K562 (cell line): Measurements from ENCODE around the gene PFDN4. TPM values are rescaled to one million over a fixed set of nuclear protein-coding genes. Genes with fewer than 3 reads are reported as not detected.

Source experiments
- ATAC-seq: fragments of 200-7000 bp; cut with Tn5 transposase; 3 replicates; pipeline ENCODE4 v1.9.1; 2020; ENCODE audit warnings: moderate library complexity
- BruUV-seq: library from RNA; stranded (reverse); fragments of 400-500 nt; replicated peaks from 2 replicates; lab custom pipeline; 2021; lab: Mats Ljungman, UMichigan
- CTCF ChIA-PET: fragments of 300-600 bp; formaldehyde crosslinking; extraction: SDS; loops from one replicate; lab custom pipeline; 2021; ENCODE audit warnings: low intra/inter-chr PET ratio; lab: Yijun Ruan, JAX
- POLR2A ChIA-PET: fragments of 300-600, 350-650 bp; sonication (Branson Sonifier 250); formaldehyde crosslinking; extraction: SDS; loops from one replicate; lab custom pipeline; 2021; ENCODE audit warnings: antibody characterized with exemption, inconsistent platforms; lab: Yijun Ruan, JAX
- DNase-seq, 4 experiments: peaks; one replicate each; pipeline versions ENCODE4 v3.0.0 to v3.0.0-alpha.2; 2011 to 2018; ENCODE audit warnings: low spot score in 3 of 4, mixed read lengths in 3 of 4; ENCODE audit errors: extremely low read depth in 1 of 4
- FAIRE-seq: peaks from 2 replicates; lab custom pipeline; 2011; peaks lifted over from hg19 to GRCh38; lab: Jason Lieb, UNC
- H2AFZ ChIP-seq: 2 replicates; pipeline ENCODE4 v1.6.0; 2011; ENCODE audit warnings: low read depth, low read length, control low read depth, inconsistent platforms
- H3K27ac ChIP-seq: fragments of 200-600 bp; 3 replicates; pipeline ENCODE4 v1.8.0; 2011; ENCODE audit warnings: low read depth, mild to moderate bottlenecking, control low read depth, inconsistent platforms, low read length, moderate library complexity, mixed read lengths; ENCODE audit errors: extremely low read depth
- H3K27me3 ChIP-seq, 2 experiments: fragments of 300-600 bp in 1 of 2; 2 replicates in 1 of 2; 3 replicates in 1 of 2; pipeline versions ENCODE4 v1.6.0 to v1.8.0; 2011; ENCODE audit warnings: inconsistent platforms in 2 of 2, low read length in 2 of 2, mild to moderate bottlenecking in 1 of 2, mixed read lengths in 1 of 2, moderate library complexity in 1 of 2; ENCODE audit not compliant: control insufficient read depth in 2 of 2, insufficient read depth in 2 of 2
- H3K36me3 ChIP-seq: fragments of 300-600 bp; 3 replicates; pipeline ENCODE4 v1.8.0; 2011; ENCODE audit warnings: mild to moderate bottlenecking, low read length, inconsistent platforms; ENCODE audit not compliant: control insufficient read depth, insufficient read depth
- H3K4me1 ChIP-seq, 2 experiments: fragments of 200-600 bp in 1 of 2; replicated peaks in 1 of 2; 2 replicates in 1 of 2; 3 replicates in 1 of 2; pipeline versions ENCODE4 v1.5.1 to v1.8.0; 2011; ENCODE audit warnings: inconsistent platforms in 2 of 2, low read length in 2 of 2, mild to moderate bottlenecking in 1 of 2, mixed read lengths in 1 of 2, moderate library complexity in 1 of 2; ENCODE audit not compliant: control insufficient read depth in 2 of 2, insufficient read depth in 2 of 2
- H3K4me2 ChIP-seq: 2 replicates; pipeline ENCODE4 v1.6.1; 2011; ENCODE audit warnings: low read length, control low read depth, inconsistent platforms, mixed read lengths; ENCODE audit not compliant: insufficient read depth
- H3K4me3 ChIP-seq: fragments of 200-600 bp; sonication (generic), shearing (Covaris generic); 2 replicates; pipeline ENCODE4 v1.5.1; 2016; ENCODE audit warnings: control low read depth, inconsistent platforms
- H3K79me2 ChIP-seq: fragments of 200-600 bp; 3 replicates; pipeline ENCODE4 v1.8.0; 2011; ENCODE audit warnings: low read length, inconsistent platforms; ENCODE audit not compliant: control insufficient read depth, insufficient read depth
- H3K9ac ChIP-seq, 2 experiments: 2 replicates each; pipeline versions ENCODE4 v1.6.0 to v1.6.1; 2011; ENCODE audit warnings: low read depth in 2 of 2, low read length in 2 of 2, control low read depth in 1 of 2, inconsistent platforms in 1 of 2, mild to moderate bottlenecking in 1 of 2, mixed read lengths in 1 of 2; ENCODE audit not compliant: insufficient read depth in 1 of 2
- H3K9me1 ChIP-seq: one replicate; pipeline ENCODE4 v1.6.0; 2011; ENCODE audit warnings: inconsistent platforms, mild to moderate bottlenecking, low read length, moderate library complexity; ENCODE audit not compliant: control insufficient read depth, insufficient read depth
- H3K9me3 ChIP-seq: replicated peaks from 2 replicates; pipeline ENCODE4 v1.5.1; 2011; ENCODE audit warnings: low read depth, low read length, inconsistent platforms; ENCODE audit not compliant: control insufficient read depth, insufficient read depth
- H4K20me1 ChIP-seq: replicated peaks from 2 replicates; pipeline ENCODE4 v1.6.1; 2011; ENCODE audit warnings: low read length, inconsistent platforms, mixed read lengths; ENCODE audit not compliant: control insufficient read depth, insufficient read depth
- C11orf30 ChIP-seq: fragments of 450-650 bp; IDR thresholded peaks from 2 replicates; pipeline ENCODE4 v1.6.1; 2016; ENCODE audit warnings: low read depth, mild to moderate bottlenecking
- CREB3L1 ChIP-seq: fragments of 450-650 bp; IDR thresholded peaks from 2 replicates; pipeline ENCODE4 v1.6.1; 2014; ENCODE audit warnings: low read depth, mild to moderate bottlenecking, moderate library complexity, borderline replicate concordance
- HNRNPL ChIP-seq: fragments of 200-400 bp; formaldehyde crosslinking; IDR thresholded peaks from 2 replicates; pipeline ENCODE4 v1.6.1; 2017; ENCODE audit warnings: low read depth, mild to moderate bottlenecking, low read length
- MAFK ChIP-seq: IDR thresholded peaks from 2 replicates; pipeline ENCODE4 v1.6.1; 2011; ENCODE audit warnings: low read length, improper control_type of control experiment
- MLX ChIP-seq, 2 experiments: fragments of 450-650 bp in 1 of 2; sonication (generic) in 1 of 2; formaldehyde crosslinking; conservative IDR thresholded peaks; 2 replicates each; pipeline versions ENCODE4 v1.4.0 to v1.8.1; 2020 to 2022; ENCODE audit warnings: mild to moderate bottlenecking in 1 of 2, missing genetic modification reagents in 1 of 2
- NKRF ChIP-seq: fragments of 450-650 bp; IDR thresholded peaks from 2 replicates; pipeline ENCODE4 v1.6.1; 2016; ENCODE audit warnings: borderline replicate concordance
- SIRT6 ChIP-seq: IDR thresholded peaks from one replicate; pipeline ENCODE4 v1.6.1; 2012; ENCODE audit warnings: low read depth, mild to moderate bottlenecking, control low read depth, inconsistent platforms, low read length, moderate library complexity
- SNRNP70 ChIP-seq: fragments of 200-400 bp; formaldehyde crosslinking; optimal IDR thresholded peaks from 2 replicates; pipeline ENCODE3; 2017; ENCODE audit warnings: low read depth, low read length
- VEZF1 ChIP-seq: fragments of 200-800 bp; sonication (Bioruptor generic); IDR thresholded peaks from 2 replicates; pipeline ENCODE4 v1.6.1; 2017; ENCODE audit warnings: missing genetic modification characterization, missing compliant biosample characterization
- ZBED1 ChIP-seq: IDR thresholded peaks from 2 replicates; pipeline ENCODE4 v1.6.1; 2014
- ZBTB11 ChIP-seq, 3 experiments: fragments of 200-800 bp in 1 of 3; fragments of 250-450 bp in 1 of 3; fragments of 450-650 bp in 1 of 3; sonication (Bioruptor Pico) in 1 of 3; sonication (Bioruptor generic) in 1 of 3; formaldehyde crosslinking in 1 of 3; IDR thresholded peaks; 2 replicates each; pipeline versions ENCODE4 v1.6.1 to v1.8.0; 2016 to 2022; ENCODE audit warnings: mild to moderate bottlenecking in 2 of 3, missing genetic modification characterization in 2 of 3, missing compliant biosample characterization in 1 of 3, moderate library complexity in 1 of 3
- ZNF316 ChIP-seq: fragments of 450-650 bp; IDR thresholded peaks from 2 replicates; pipeline ENCODE4 v1.6.1; 2016
- whole genome bisulfite sequencing: fragments of 100-300 bp; shearing (Covaris generic); methylation state at CpG from one replicate; pipeline ENCODE4 v1.1.6; 2016; ENCODE audit warnings: low coverage, mixed read lengths; ENCODE audit not compliant: insufficient coverage; ENCODE audit errors: missing lambda C conversion rate; 5-methylcytosine and 5-hydroxymethylcytosine counted together
- in situ Hi-C: fragments of 300-500 bp; cut with MboI; formaldehyde crosslinking; loops from 4 replicates; pipeline ENCODE4 v1.15.0; 2018; ENCODE audit warnings: inconsistent platforms, mixed read lengths
- intact Hi-C: fragments of 100-400 bp; cut with micrococcal nuclease; formaldehyde crosslinking; loops from 2 replicates; pipeline ENCODE4 v1.14.2; 2022
- polyA plus RNA-seq, 8 experiments: library from polyadenylated mRNA; depleted of rRNA in 4 of 8; stranded (reverse) in 5 of 8; unstranded in 3 of 8; fragments of >200 nt; fragmentation: Nextera tagmentation in 2 of 8; fragmentation: Illumina TruSeq in 1 of 8; extraction: Ambion mirVana in 2 of 8; extraction: Trizol in 1 of 8; gene quantifications; 2 replicates each; pipeline versions ENCODE4 v1.2.1 to v1.2.3, GENCODE V29; 2011 to 2014; ENCODE audit warnings: inconsistent platforms in 1 of 8, missing spikeins in 1 of 8
- total RNA-seq, 7 experiments: library from RNA; depleted of rRNA in 6 of 7; stranded (reverse); fragments of >200 nt in 6 of 7; fragmentation: Illumina TruSeq in 2 of 7; extraction: Trizol in 2 of 7; gene quantifications; 2 replicates each; pipeline versions ENCODE4 v1.2.1 to v1.2.3, GENCODE V29; 2011 to 2021; ENCODE audit warnings: low replicate concordance in 1 of 7

The PFDN4 gene
- total and polyA plus RNA-seq, 9 of the 15 experiments (the other 6 are each of a cell fraction or from before 2014, with no cell fraction given): 60.1 to 214 (median 122) TPM

- intact Hi-C loops: no loop called here
- no peak for FAIRE-seq
- TF ChIP-seq HNRNPL: no peak
- no peak for TF ChIP-seq SIRT6
- peak; percentile 47; the same call in 1 of the 2 replicates for TF ChIP-seq C11orf30
- no peak for TF ChIP-seq NKRF
- no peak for TF ChIP-seq VEZF1 (CRISPR knock-in tag)
- TF ChIP-seq SNRNP70: no peak
- 0 out of 2 replicates have a peak, but pooled peaks have one; percentile 2 for TF ChIP-seq MAFK
- no peak for TF ChIP-seq CREB3L1
- TF ChIP-seq MLX (CRISPR knock-in tag; conservative IDR thresholded peaks at IDR 0.05): no peak
- TF ChIP-seq ZBED1: no peak
- TF ChIP-seq ZBTB11 (CRISPR knock-in tag; IDR thresholded peaks at IDR 0.05): peak in 1 of 3 experiments; percentile 66; a peak in 2 of 6 replicates
- TF ChIP-seq ZNF316: peak; percentile 38; the same call in 1 of the 2 replicates
These were observed 6.5 kb upstream of the PFDN4 start for GRCh38 chr20:54201268-54201846.

More at GRCh38 chr20:54201268-54201846, 6.5 kb upstream of the PFDN4 start:
- ATAC-seq: no peak
- no peak overlapping the region for H3K27ac ChIP-seq
- H3K4me2 ChIP-seq: no peak overlapping the region
- no peaks in the 10 kb centered on the region for H3K79me2 ChIP-seq
- no peak overlapping the region for H3K9ac ChIP-seq
- no peak overlapping the region for H2AFZ ChIP-seq
- DNase-seq: no peak
- ChIA-PET CTCF (no interaction called here), POLR2A (no interaction called here)
- H3K27me3 ChIP-seq: peaks cover 3 to 15% of the 10 kb centered on the region in 2 experiments; a peak in 3 of 5 replicates
- H3K4me3 ChIP-seq: no peak overlapping the region
- no peaks in the 10 kb centered on the region for H4K20me1 ChIP-seq
- H3K9me1 ChIP-seq: no peaks in the 10 kb centered on the region
- in situ Hi-C loops: loop anchor here (25.0 kb wide), 1 partner anchor 639 kb away; no protein-coding TSS in a partner anchor
- H3K9me3 ChIP-seq: no peaks in the 10 kb centered on the region
- no peaks in the 10 kb centered on the region; a peak in 1 of 5 replicates for H3K4me1 ChIP-seq
- BruUV-seq: no TSS peak
- no peaks in the 10 kb centered on the region for H3K36me3 ChIP-seq
- WGBS: 0% methylated on average over 4 of the region's 4 CpGs
